NB4 (cell line): Measurements from ENCODE around the gene SCNN1B.

Experiments
- DNase-seq: peaks from one replicate; pipeline ENCODE4 v3.0.0; 2010; ENCODE audit warnings: low read depth
- H3K4me3 ChIP-seq: one replicate; pipeline ENCODE4 v1.5.1; 2011; ENCODE audit warnings: mild to moderate bottlenecking, low read depth, low read length, moderate library complexity
- MYC ChIP-seq: IDR thresholded peaks from 2 replicates; pipeline ENCODE4 v1.6.1; 2011; ENCODE audit warnings: low read depth, low read length
- POLR2A ChIP-seq: IDR thresholded peaks from 2 replicates; pipeline ENCODE4 v1.6.1; 2011; ENCODE audit warnings: mild to moderate bottlenecking; ENCODE audit not compliant: insufficient read length; ENCODE audit errors: extremely low read depth
- TF ChIP-seq, protein P1 (sequence below): IDR thresholded peaks from 2 replicates; pipeline ENCODE4 v1.6.1; 2011; ENCODE audit warnings: low read depth, low read length
- TF ChIP-seq, protein P2 (sequence below): IDR thresholded peaks from one replicate; pipeline ENCODE4 v1.5.1; 2012; ENCODE audit warnings: low read depth, low read length

The SCNN1B gene

DNA sequence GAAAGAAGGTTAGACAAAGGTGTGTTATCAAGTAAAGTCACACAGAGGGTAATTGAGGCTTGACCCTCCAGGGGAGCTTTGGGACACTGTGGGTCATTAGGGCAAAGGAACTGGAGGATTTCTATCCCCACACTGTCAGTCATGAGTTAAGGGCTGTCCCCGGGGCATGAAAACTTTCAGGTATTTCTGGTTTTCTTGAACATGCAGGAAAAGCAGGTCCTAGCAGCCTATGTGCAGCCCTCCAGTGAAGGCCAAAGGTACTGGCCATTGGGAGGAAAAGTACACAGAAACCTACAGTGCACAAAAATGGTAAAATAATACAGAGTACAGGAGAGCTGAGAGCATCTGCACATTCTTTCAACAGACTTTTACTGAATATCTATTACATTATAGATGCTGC lies 44.4 kb upstream of the SCNN1B start:
- H3K4me3 ChIP-seq, result no peak overlapping the region
- TF ChIP-seq, protein P1, sequence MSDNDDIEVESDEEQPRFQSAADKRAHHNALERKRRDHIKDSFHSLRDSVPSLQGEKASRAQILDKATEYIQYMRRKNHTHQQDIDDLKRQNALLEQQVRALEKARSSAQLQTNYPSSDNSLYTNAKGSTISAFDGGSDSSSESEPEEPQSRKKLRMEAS, result no peak
- TF ChIP-seq POLR2A, result no peak
- TF ChIP-seq MYC, result no peak
- TF ChIP-seq, protein P2, sequence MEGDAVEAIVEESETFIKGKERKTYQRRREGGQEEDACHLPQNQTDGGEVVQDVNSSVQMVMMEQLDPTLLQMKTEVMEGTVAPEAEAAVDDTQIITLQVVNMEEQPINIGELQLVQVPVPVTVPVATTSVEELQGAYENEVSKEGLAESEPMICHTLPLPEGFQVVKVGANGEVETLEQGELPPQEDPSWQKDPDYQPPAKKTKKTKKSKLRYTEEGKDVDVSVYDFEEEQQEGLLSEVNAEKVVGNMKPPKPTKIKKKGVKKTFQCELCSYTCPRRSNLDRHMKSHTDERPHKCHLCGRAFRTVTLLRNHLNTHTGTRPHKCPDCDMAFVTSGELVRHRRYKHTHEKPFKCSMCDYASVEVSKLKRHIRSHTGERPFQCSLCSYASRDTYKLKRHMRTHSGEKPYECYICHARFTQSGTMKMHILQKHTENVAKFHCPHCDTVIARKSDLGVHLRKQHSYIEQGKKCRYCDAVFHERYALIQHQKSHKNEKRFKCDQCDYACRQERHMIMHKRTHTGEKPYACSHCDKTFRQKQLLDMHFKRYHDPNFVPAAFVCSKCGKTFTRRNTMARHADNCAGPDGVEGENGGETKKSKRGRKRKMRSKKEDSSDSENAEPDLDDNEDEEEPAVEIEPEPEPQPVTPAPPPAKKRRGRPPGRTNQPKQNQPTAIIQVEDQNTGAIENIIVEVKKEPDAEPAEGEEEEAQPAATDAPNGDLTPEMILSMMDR, result no peak
- no peak for DNase-seq

DNA sequence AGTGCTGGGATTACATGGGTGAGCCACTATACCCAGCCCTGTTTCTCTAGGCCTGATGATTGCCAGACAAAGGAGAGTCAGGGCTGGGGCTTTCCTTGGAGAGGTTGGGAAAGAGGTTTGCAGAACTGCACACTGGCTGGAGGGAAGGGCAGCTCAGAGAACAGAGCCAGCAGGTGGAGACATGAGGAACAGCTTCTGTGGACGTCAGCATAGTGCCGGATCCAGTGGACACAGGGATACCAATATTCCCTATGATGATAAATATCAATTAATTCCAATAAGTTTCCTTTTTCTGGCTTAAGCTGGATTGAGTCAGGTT lies 43.2 kb upstream of the SCNN1B start:
- H3K4me3 ChIP-seq, result no peak overlapping the region
- no peak for DNase-seq
- TF ChIP-seq, protein P2, result no peak
- TF ChIP-seq, protein P1, result no peak
- TF ChIP-seq POLR2A (no peak), MYC (no peak)

DNA sequence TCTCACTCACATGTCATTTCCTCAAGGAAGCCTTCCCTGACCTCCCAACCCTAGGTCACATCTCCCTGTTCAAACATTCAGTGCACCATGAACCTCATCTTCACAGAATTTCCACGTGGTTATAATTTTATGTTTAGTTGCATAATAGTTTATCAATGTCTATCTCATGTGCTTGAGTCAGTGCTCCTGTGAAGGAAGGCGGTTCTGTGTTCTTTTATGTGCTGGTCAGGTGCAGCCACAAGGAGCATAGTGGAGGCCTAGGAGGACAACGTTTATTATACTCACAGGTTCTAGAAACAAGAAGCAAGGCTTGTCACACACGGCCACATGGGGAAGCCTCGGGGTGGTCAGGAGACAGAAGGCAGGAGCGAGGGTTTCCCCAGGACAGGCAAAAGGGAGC lies 34.5 kb upstream of the SCNN1B start:
- TF ChIP-seq MYC (no peak), POLR2A (no peak)
- TF ChIP-seq, protein P1, result no peak
- TF ChIP-seq, protein P2, result no peak
- no peak overlapping the region for H3K4me3 ChIP-seq
- no peak for DNase-seq

DNA sequence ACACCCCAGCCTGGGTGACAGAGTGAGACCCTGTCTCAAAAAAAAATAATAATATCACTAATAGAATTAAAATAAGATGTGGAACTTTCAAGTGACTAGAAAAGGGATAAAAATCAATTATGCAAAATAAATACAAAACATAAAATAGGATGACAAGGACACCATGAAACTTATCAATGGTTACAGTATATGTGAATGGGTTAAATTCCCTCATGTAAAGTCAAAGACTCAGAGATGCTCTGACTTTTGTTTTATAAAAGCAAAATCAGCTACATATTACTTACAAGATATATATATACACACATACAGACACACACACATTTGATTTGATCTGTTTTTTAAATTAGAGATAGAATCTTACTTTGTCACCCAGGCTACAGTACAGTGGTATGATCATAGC lies 33.5 kb upstream of the SCNN1B start:
- TF ChIP-seq MYC (no peak), POLR2A (no peak)
- TF ChIP-seq, protein P2, result no peak
- TF ChIP-seq, protein P1, result no peak
- no peak for DNase-seq
- no peak overlapping the region for H3K4me3 ChIP-seq

DNA sequence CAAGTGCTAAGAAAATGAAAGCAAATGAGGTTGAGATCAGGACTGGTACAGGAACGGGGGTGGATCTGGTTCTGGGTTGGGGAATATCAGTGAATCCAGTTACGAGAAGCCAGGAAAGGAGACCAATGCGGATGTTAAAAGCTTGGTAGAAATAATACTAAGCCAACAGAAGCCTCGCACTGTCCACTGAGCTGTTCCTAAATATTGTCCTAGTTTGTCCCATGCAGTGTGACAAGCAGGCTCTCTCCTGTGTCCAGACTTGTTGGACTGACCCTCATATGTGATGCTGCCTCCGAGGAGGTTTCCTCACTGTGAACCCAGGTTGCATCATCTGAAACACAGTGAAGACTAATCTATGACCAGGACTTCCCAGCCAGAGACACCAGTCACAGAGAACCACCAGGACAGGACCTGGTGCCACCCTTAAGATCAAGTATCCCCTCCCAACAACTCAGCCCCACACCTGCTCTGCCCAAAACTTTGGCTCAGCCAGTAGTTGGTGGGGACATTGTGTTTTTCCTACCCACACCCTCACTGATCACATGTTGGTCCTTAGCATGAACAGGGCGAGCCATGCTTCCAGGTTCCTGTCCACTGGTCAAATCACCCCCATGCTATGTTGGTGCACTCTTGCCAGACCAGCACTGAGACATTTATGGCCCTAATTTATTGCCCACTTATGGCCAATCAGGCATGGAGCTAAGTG lies 32.7 kb upstream of the SCNN1B start:
- peak; percentile 19 for DNase-seq
- no peak overlapping the region for H3K4me3 ChIP-seq
- TF ChIP-seq, protein P2, result no peak
- no peak for TF ChIP-seq MYC
- TF ChIP-seq, protein P1, result no peak
- no peak for TF ChIP-seq POLR2A
